Measurements from ENCODE around the gene CALHM6.

The CALHM6 gene

DNA sequence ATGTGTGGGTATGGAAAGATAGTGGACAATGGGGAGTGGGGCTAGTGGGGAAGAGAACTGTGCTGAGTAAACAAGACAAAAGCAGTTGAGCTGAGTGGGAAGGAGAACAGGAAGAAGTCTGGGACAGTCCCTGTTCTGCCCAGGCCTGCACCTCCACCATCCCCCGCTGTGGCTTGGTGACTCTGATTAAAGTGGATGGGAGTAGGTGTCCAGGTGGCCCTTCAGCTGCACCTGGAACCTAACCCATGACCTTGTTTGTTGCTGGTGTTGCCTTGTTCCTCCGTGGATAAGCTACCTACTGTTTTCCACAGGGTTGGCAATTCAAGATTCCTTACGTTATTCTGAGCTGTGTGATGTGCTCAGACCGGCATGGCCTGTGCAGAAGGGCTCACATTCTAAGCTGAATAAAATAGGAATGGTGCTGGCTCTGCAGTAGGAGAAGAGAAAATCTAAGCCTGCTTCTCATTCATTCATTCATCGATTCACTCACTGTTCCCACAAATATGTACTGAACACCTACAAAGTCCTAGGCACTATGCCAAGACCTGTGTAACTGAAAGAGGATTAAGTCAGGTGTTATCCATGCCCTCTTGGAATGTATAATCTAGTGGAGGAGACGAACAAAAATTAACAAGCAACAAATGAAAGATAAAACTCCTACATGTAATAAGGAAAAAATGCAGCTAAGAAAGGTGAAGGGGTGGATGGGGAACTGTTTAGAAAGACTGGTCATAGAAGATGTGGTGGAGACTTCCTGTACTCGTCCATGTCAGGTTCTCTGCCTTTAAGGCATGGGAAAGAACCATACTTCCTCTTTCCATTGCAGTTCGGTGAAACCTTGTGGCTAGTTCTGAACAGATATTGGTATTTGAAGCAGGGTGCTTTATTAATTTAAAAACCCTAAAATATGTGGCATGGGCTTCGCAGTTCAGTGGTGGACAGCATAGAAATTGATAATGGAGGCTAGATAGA is 10.1 kb upstream of the CALHM6 start:
- Histone ChIP-seq H3K23ac (ENCODE audit: low read length) (no peak overlapping the region), H4K8ac (ENCODE audit: low read depth, low read length) (no peak overlapping the region), H2BK120ac (ENCODE audit: low read depth, low read length) (no peak overlapping the region), H3K4me3 (ENCODE audit: low read length) (no peak overlapping the region), H2BK5ac (ENCODE audit: low read length) (no peak overlapping the region), H3K4me2 (ENCODE audit: low read length) (no peak overlapping the region), H3K4me1 (ENCODE audit: control insufficient read depth, low read depth, low read length) (no peaks in the 10 kb centered on the region), H3K79me2 (ENCODE audit: control insufficient read depth, insufficient read depth, low read length) (no peaks in the 10 kb centered on the region), H3K4ac (ENCODE audit: low read depth, low read length) (no peak overlapping the region), H2BK15ac (replicated peaks; ENCODE audit: low read depth) (no peak overlapping the region), H3K79me1 (ENCODE audit: low read length) (no peaks in the 10 kb centered on the region), H3K56ac (ENCODE audit: low read length) (no peak overlapping the region), H4K5ac (ENCODE audit: low read length) (no peak overlapping the region), H3K9ac (ENCODE audit: low read length) (no peak overlapping the region), H3K27ac (ENCODE audit: low read depth, low read length) (no peak overlapping the region), H3K36me3 (ENCODE audit: control insufficient read depth, insufficient read depth, low read length) (no peaks in the 10 kb centered on the region), H3K18ac (ENCODE audit: low read length) (no peak overlapping the region), H3K27me3 (ENCODE audit: insufficient read depth, low read length, poor library complexity) (no peaks in the 10 kb centered on the region), H2AK5ac (ENCODE audit: low read length) (no peak overlapping the region)
- no CpG with 5 or more reads among the region's 9 CpGs for WGBS (ENCODE audit: extremely low coverage, insufficient coverage, low lambda C conversion rate)
- no peak for DNase-seq

DNA sequence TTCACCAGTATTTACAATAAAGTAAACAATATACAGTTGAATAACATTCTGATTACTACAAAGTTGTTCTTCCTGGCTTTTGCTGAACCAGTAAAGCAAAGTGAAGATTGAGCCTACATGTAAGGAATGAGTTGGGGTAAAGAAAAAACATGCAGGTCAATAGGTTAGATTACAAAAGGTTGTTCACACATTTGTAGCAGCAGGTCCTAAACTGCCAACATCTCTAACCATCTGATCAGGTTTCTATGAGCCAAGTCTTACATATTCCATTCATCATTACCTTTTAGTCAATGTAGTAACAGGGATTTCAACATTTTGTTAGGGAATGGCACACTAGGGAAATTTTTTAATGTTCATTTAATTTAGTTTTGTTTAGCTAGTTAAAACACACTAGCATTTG is 9.3 kb upstream of the CALHM6 start:
- Histone ChIP-seq H2AK5ac (ENCODE audit: low read length) (no peak overlapping the region), H3K79me1 (ENCODE audit: low read length) (no peaks in the 10 kb centered on the region), H3K18ac (ENCODE audit: low read length) (no peak overlapping the region), H3K4me3 (ENCODE audit: low read length) (no peak overlapping the region), H2BK120ac (ENCODE audit: low read depth, low read length) (no peak overlapping the region), H3K23ac (ENCODE audit: low read length) (no peak overlapping the region), H3K4ac (ENCODE audit: low read depth, low read length) (no peak overlapping the region), H4K8ac (ENCODE audit: low read depth, low read length) (no peak overlapping the region), H3K27me3 (ENCODE audit: insufficient read depth, low read length, poor library complexity) (no peaks in the 10 kb centered on the region), H3K36me3 (ENCODE audit: control insufficient read depth, insufficient read depth, low read length) (no peaks in the 10 kb centered on the region), H3K27ac (ENCODE audit: low read depth, low read length) (no peak overlapping the region), H3K9ac (ENCODE audit: low read length) (no peak overlapping the region), H3K4me1 (ENCODE audit: control insufficient read depth, low read depth, low read length) (no peaks in the 10 kb centered on the region), H3K79me2 (ENCODE audit: control insufficient read depth, insufficient read depth, low read length) (no peaks in the 10 kb centered on the region), H3K56ac (ENCODE audit: low read length) (no peak overlapping the region), H3K4me2 (ENCODE audit: low read length) (no peak overlapping the region), H2BK15ac (replicated peaks; ENCODE audit: low read depth) (no peak overlapping the region), H4K5ac (ENCODE audit: low read length) (no peak overlapping the region), H2BK5ac (ENCODE audit: low read length) (no peak overlapping the region)
- no peak for DNase-seq

DNA sequence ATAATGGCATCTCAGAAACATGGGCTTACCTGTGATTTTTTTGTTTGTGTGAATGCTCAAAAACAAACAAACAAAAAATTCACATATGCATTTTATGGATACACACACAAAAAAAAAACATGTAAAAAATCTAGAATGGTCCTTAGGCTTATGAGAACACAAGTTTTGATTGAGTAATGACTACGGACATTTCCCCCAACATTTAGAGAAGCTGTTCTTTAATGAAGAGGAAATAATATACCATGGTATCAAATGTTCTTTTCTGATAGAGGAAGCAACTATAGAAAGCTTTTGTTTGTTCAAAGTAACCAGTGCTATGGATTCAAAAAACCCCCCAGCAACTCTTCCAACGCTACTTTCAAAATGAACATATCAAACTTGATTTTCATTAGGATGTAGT is 8.6 kb upstream of the CALHM6 start:
- no CpG with 5 or more reads among the region's 2 CpGs for WGBS (ENCODE audit: extremely low coverage, insufficient coverage, low lambda C conversion rate)
- Histone ChIP-seq H4K5ac (ENCODE audit: low read length) (no peak overlapping the region), H3K56ac (ENCODE audit: low read length) (no peak overlapping the region), H3K4me1 (ENCODE audit: control insufficient read depth, low read depth, low read length) (no peaks in the 10 kb centered on the region), H2BK5ac (ENCODE audit: low read length) (no peak overlapping the region), H3K4me2 (ENCODE audit: low read length) (no peak overlapping the region), H3K36me3 (ENCODE audit: control insufficient read depth, insufficient read depth, low read length) (no peaks in the 10 kb centered on the region), H3K4me3 (ENCODE audit: low read length) (no peak overlapping the region), H3K18ac (ENCODE audit: low read length) (no peak overlapping the region), H2BK120ac (ENCODE audit: low read depth, low read length) (no peak overlapping the region), H2BK15ac (replicated peaks; ENCODE audit: low read depth) (no peak overlapping the region), H3K27me3 (ENCODE audit: insufficient read depth, low read length, poor library complexity) (no peaks in the 10 kb centered on the region), H4K8ac (ENCODE audit: low read depth, low read length) (no peak overlapping the region), H3K4ac (ENCODE audit: low read depth, low read length) (no peak overlapping the region), H3K79me2 (ENCODE audit: control insufficient read depth, insufficient read depth, low read length) (no peaks in the 10 kb centered on the region), H3K27ac (ENCODE audit: low read depth, low read length) (no peak overlapping the region), H3K9ac (ENCODE audit: low read length) (no peak overlapping the region), H3K23ac (ENCODE audit: low read length) (no peak overlapping the region), H3K79me1 (ENCODE audit: low read length) (no peaks in the 10 kb centered on the region), H2AK5ac (ENCODE audit: low read length) (no peak overlapping the region)
- DNase-seq, result no peak

DNA sequence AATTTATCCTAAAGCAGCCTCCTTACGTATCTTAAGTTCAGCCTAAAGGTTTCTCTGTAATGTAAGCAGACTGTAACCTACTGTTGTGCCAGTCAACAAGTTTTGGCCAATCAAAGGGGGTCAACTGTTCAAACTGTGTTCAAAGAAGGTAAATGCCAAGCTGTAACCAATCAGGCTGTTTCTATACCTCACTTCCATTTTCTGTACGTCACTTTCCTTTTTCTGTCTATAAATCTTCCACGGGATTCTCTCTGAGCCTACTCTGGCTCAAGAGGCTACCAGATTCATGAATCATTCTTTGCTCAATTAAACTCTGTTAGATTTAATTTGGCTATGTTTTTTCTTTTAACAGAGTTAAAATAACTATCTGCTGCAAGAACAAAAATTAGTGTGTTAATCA is 5.1 kb upstream of the CALHM6 start:
- no peak overlapping the region for H4K5ac ChIP-seq (ENCODE audit: low read length)
- no peak overlapping the region for H3K23ac ChIP-seq (ENCODE audit: low read length)
- H3K56ac ChIP-seq (ENCODE audit: low read length), result no peak overlapping the region
- H3K27me3 ChIP-seq (ENCODE audit: insufficient read depth, low read length, poor library complexity), result peaks cover 4% of the 10 kb centered on the region
- no CpG with 5 or more reads among the region's 3 CpGs for WGBS (ENCODE audit: extremely low coverage, insufficient coverage, low lambda C conversion rate)
- H3K4me2 ChIP-seq (ENCODE audit: low read length), result no peak overlapping the region
- no peak overlapping the region for H2AK5ac ChIP-seq (ENCODE audit: low read length)
- H4K8ac ChIP-seq (ENCODE audit: low read depth, low read length), result no peak overlapping the region
- no peak overlapping the region for H3K9ac ChIP-seq (ENCODE audit: low read length)
- H3K4me1 ChIP-seq (ENCODE audit: control insufficient read depth, low read depth, low read length), result no peaks in the 10 kb centered on the region
- no peak for DNase-seq
- no peaks in the 10 kb centered on the region for H3K36me3 ChIP-seq (ENCODE audit: control insufficient read depth, insufficient read depth, low read length)
- H2BK120ac ChIP-seq (ENCODE audit: low read depth, low read length), result no peak overlapping the region
- no peak overlapping the region for H3K18ac ChIP-seq (ENCODE audit: low read length)
- no peaks in the 10 kb centered on the region for H3K79me2 ChIP-seq (ENCODE audit: control insufficient read depth, insufficient read depth, low read length)
- no peak overlapping the region for H2BK15ac ChIP-seq (replicated peaks; ENCODE audit: low read depth)
- H2BK5ac ChIP-seq (ENCODE audit: low read length), result no peak overlapping the region
- H3K4me3 ChIP-seq (ENCODE audit: low read length), result no peak overlapping the region
- H3K4ac ChIP-seq (ENCODE audit: low read depth, low read length), result no peak overlapping the region
- H3K79me1 ChIP-seq (ENCODE audit: low read length), result no peaks in the 10 kb centered on the region
- H3K27ac ChIP-seq (ENCODE audit: low read depth, low read length), result no peak overlapping the region

DNA sequence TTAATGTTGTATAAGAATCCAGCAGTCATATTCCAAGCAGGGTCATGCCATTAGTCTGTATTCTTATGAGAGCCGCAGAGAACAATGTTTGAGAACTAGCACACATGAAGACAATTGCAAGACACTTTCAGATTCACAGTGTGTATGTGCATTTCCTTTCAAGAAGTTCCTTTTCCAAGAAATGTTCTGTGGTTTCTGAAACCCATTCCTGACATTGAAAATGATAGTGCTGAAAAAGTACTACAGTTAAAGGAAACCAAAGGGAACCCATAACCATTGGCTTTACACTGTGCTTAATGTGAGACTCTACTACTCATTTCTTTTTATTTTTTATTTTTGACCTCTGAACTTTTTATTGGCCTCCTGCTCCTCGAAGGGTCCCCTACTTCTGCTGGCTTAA is 4.2 kb upstream of the CALHM6 start:
- H3K36me3 ChIP-seq (ENCODE audit: control insufficient read depth, insufficient read depth, low read length), result no peaks in the 10 kb centered on the region
- H2AK5ac ChIP-seq (ENCODE audit: low read length), result no peak overlapping the region
- no peak overlapping the region for H3K56ac ChIP-seq (ENCODE audit: low read length)
- H3K4me2 ChIP-seq (ENCODE audit: low read length), result no peak overlapping the region
- no peak overlapping the region for H4K8ac ChIP-seq (ENCODE audit: low read depth, low read length)
- no peak overlapping the region for H2BK120ac ChIP-seq (ENCODE audit: low read depth, low read length)
- H3K27ac ChIP-seq (ENCODE audit: low read depth, low read length), result no peak overlapping the region
- no CpG with 5 or more reads among the region's 2 CpGs for WGBS (ENCODE audit: extremely low coverage, insufficient coverage, low lambda C conversion rate)
- H3K4ac ChIP-seq (ENCODE audit: low read depth, low read length), result no peak overlapping the region
- H2BK15ac ChIP-seq (replicated peaks; ENCODE audit: low read depth), result no peak overlapping the region
- no peaks in the 10 kb centered on the region for H3K4me1 ChIP-seq (ENCODE audit: control insufficient read depth, low read depth, low read length)
- H2BK5ac ChIP-seq (ENCODE audit: low read length), result no peak overlapping the region
- H3K23ac ChIP-seq (ENCODE audit: low read length), result no peak overlapping the region
- H3K79me1 ChIP-seq (ENCODE audit: low read length), result no peaks in the 10 kb centered on the region
- no peak overlapping the region for H3K4me3 ChIP-seq (ENCODE audit: low read length)
- no peak overlapping the region for H3K9ac ChIP-seq (ENCODE audit: low read length)
- H4K5ac ChIP-seq (ENCODE audit: low read length), result no peak overlapping the region
- H3K18ac ChIP-seq (ENCODE audit: low read length), result no peak overlapping the region
- DNase-seq, result no peak
- no peaks in the 10 kb centered on the region for H3K79me2 ChIP-seq (ENCODE audit: control insufficient read depth, insufficient read depth, low read length)
- peaks cover 5% of the 10 kb centered on the region for H3K27me3 ChIP-seq (ENCODE audit: insufficient read depth, low read length, poor library complexity)

DNA sequence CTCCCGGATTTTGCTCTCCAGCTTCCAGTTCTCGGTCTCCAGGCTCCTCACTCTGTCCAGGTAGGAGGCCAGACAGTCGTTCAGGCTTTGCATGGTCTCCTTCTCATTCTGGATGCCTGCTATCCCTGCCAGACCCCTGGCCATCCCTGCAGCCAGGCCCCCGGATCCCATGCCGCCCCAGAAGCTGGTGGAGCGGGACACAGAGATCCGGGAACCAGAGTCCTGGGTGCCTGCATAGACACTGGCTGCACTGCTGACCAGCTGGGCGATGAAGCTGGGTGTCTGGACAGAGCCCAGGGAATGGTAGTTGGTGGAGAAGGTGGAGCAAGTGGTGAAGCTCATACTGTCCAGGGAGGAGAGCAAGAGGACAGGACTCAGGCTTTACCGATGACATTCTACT is 2.9 kb upstream of the CALHM6 start:
- no CpG with 5 or more reads among the region's 9 CpGs for WGBS (ENCODE audit: extremely low coverage, insufficient coverage, low lambda C conversion rate)

More for the DNA sequence above, 2.9 kb upstream of the CALHM6 start:
- no peak overlapping the region for H2BK120ac ChIP-seq (ENCODE audit: low read depth, low read length)
- no peak overlapping the region for H3K56ac ChIP-seq (ENCODE audit: low read length)
- no peak overlapping the region for H2BK5ac ChIP-seq (ENCODE audit: low read length)
- H3K27ac ChIP-seq (ENCODE audit: low read depth, low read length), result no peak overlapping the region
- H2AK5ac ChIP-seq (ENCODE audit: low read length), result no peak overlapping the region
- H3K9ac ChIP-seq (ENCODE audit: low read length), result no peak overlapping the region
- H3K79me1 ChIP-seq (ENCODE audit: low read length), result no peaks in the 10 kb centered on the region
- H3K79me2 ChIP-seq (ENCODE audit: control insufficient read depth, insufficient read depth, low read length), result no peaks in the 10 kb centered on the region
- no peak overlapping the region for H3K23ac ChIP-seq (ENCODE audit: low read length)
- H4K5ac ChIP-seq (ENCODE audit: low read length), result no peak overlapping the region
- no peaks in the 10 kb centered on the region for H3K36me3 ChIP-seq (ENCODE audit: control insufficient read depth, insufficient read depth, low read length)
- H3K4me3 ChIP-seq (ENCODE audit: low read length), result no peak overlapping the region
- H3K27me3 ChIP-seq (ENCODE audit: insufficient read depth, low read length, poor library complexity), result peaks cover 7% of the 10 kb centered on the region
- no peak overlapping the region for H3K4me2 ChIP-seq (ENCODE audit: low read length)
- no peak overlapping the region for H3K4ac ChIP-seq (ENCODE audit: low read depth, low read length)
- no peak overlapping the region for H4K8ac ChIP-seq (ENCODE audit: low read depth, low read length)
- no peak overlapping the region for H2BK15ac ChIP-seq (replicated peaks; ENCODE audit: low read depth)
- H3K4me1 ChIP-seq (ENCODE audit: control insufficient read depth, low read depth, low read length), result no peaks in the 10 kb centered on the region
- no peak overlapping the region for H3K18ac ChIP-seq (ENCODE audit: low read length)
- no peak for DNase-seq

Measured in mesendoderm (in vitro differentiated cells).